HepG2 (cell line): ENCODE measurements around the gene BCAN. TPM values are rescaled to one million over a fixed set of nuclear protein-coding genes. Genes with fewer than 3 reads are reported as not detected.
A peak's percentile ranks its signal among the peaks of the same experiment; 100 is the strongest.

Source experiments
- FOXA1 ChIP-seq, 2 experiments: fragments of 450-650 bp in 1 of 2; sonication (generic) in 1 of 2; formaldehyde crosslinking in 1 of 2; IDR thresholded peaks; 2 replicates each; pipeline versions ENCODE4 v1.4.0 to v1.6.1; 2016 to 2020; ENCODE audit warnings: missing genetic modification reagents in 1 of 2
- HDAC2 ChIP-seq: sonication (generic); formaldehyde crosslinking; IDR thresholded peaks from 2 replicates; pipeline ENCODE4 v1.4.0; 2020; ENCODE audit warnings: missing genetic modification reagents
- HDAC6 ChIP-seq: fragments of 200-600 bp; sonication (generic); IDR thresholded peaks from 2 replicates; pipeline ENCODE4 v1.7.0; 2017; ENCODE audit warnings: mild to moderate bottlenecking, antibody characterized with exemption, low read length, low read depth
- KAT8 ChIP-seq: IDR thresholded peaks from 2 replicates; pipeline ENCODE4 v1.6.1; 2016; ENCODE audit warnings: missing genetic modification reagents, missing compliant biosample characterization
- NR2C2 ChIP-seq: sonication (generic); formaldehyde crosslinking; IDR thresholded peaks from 2 replicates; pipeline ENCODE4 v1.4.0; 2020; ENCODE audit warnings: missing genetic modification reagents, mild to moderate bottlenecking, moderate library complexity, borderline replicate concordance
- PPARG ChIP-seq: conservative IDR thresholded peaks from 2 replicates; pipeline ENCODE4 v1.6.1; 2016; ENCODE audit warnings: missing biosample characterization, missing genetic modification reagents
- RARA ChIP-seq: IDR thresholded peaks from 2 replicates; pipeline ENCODE4 v1.6.1; 2016; ENCODE audit warnings: missing genetic modification reagents, missing compliant biosample characterization
- THAP11 ChIP-seq: IDR thresholded peaks from 2 replicates; pipeline ENCODE4 v1.6.1; 2016; ENCODE audit warnings: missing biosample characterization, missing genetic modification reagents
- ZFYVE20 ChIP-seq: sonication (generic); formaldehyde crosslinking; IDR thresholded peaks from 2 replicates; pipeline ENCODE4 v1.8.0; 2023; ENCODE audit warnings: low read depth, mild to moderate bottlenecking, moderate library complexity, missing genetic modification reagents, borderline replicate concordance
- ZNF12 ChIP-seq: sonication (generic); formaldehyde crosslinking; IDR thresholded peaks from 2 replicates; pipeline ENCODE4 v1.5.0; 2020; ENCODE audit warnings: missing genetic modification reagents
- ZNF121 ChIP-seq: sonication (generic); formaldehyde crosslinking; IDR thresholded peaks from 2 replicates; pipeline ENCODE4 v1.5.0; 2020; ENCODE audit warnings: mild to moderate bottlenecking, missing genetic modification reagents
- ZNF124 ChIP-seq: sonication (generic); formaldehyde crosslinking; IDR thresholded peaks from 2 replicates; pipeline ENCODE4 v1.4.0; 2020; ENCODE audit warnings: missing genetic modification reagents
- ZNF878 ChIP-seq: sonication (generic); formaldehyde crosslinking; IDR thresholded peaks from 2 replicates; pipeline ENCODE4 v1.8.1; 2023; ENCODE audit warnings: mild to moderate bottlenecking, missing genetic modification reagents, moderate library complexity
- polyA plus RNA-seq, 8 experiments: library from polyadenylated mRNA; depleted of rRNA in 3 of 8; stranded (reverse) in 7 of 8; unstranded in 1 of 8; fragments of >200 nt; fragmentation: Illumina TruSeq in 4 of 8; extraction: Trizol in 4 of 8; gene quantifications; 2 replicates each; pipeline versions ENCODE4 v1.2.1 to v1.2.3, GENCODE V29; 2011 to 2016; ENCODE audit warnings: low read depth in 4 of 8, missing spikeins in 1 of 8, mixed read lengths in 1 of 8; ENCODE audit not compliant: insufficient read depth in 1 of 8
- total RNA-seq, 5 experiments: library from RNA; depleted of rRNA; stranded (reverse); fragments of >200 nt; fragmentation: Illumina TruSeq; extraction: Trizol; gene quantifications; 2 replicates each; pipeline ENCODE4 v1.2.3, GENCODE V29; 2016; ENCODE audit warnings: low read depth in 1 of 5
- TF ChIP-seq, protein P1 (sequence below): sonication (generic); formaldehyde crosslinking; IDR thresholded peaks from 2 replicates; pipeline ENCODE4 v1.5.1; 2020; ENCODE audit warnings: missing genetic modification reagents, mild to moderate bottlenecking, borderline replicate concordance
- TF ChIP-seq, protein P2 (sequence below): sonication (generic); formaldehyde crosslinking; IDR thresholded peaks from 2 replicates; pipeline ENCODE4 v1.8.1; 2023; ENCODE audit warnings: mild to moderate bottlenecking, missing genetic modification reagents, borderline replicate concordance
- TF ChIP-seq, protein P3 (sequence below): sonication (generic); formaldehyde crosslinking; IDR thresholded peaks from 2 replicates; pipeline ENCODE4 v1.5.1; 2020; ENCODE audit warnings: missing genetic modification reagents, mild to moderate bottlenecking, borderline replicate concordance
- TF ChIP-seq, protein P4 (sequence below): sonication (generic); formaldehyde crosslinking; IDR thresholded peaks from 2 replicates; pipeline ENCODE4 v1.8.0; 2022; ENCODE audit warnings: mild to moderate bottlenecking, missing genetic modification reagents; ENCODE audit not compliant: insufficient replicate concordance
- TF ChIP-seq, protein P5 (sequence below): sonication (generic); formaldehyde crosslinking; IDR thresholded peaks from 2 replicates; pipeline ENCODE4 v1.5.1; 2020; ENCODE audit warnings: mild to moderate bottlenecking, missing genetic modification reagents, moderate library complexity
- TF ChIP-seq, protein P6 (sequence below): sonication (generic); formaldehyde crosslinking; IDR thresholded peaks from 2 replicates; pipeline ENCODE4 v1.9.0; 2021; ENCODE audit warnings: missing genetic modification reagents, mild to moderate bottlenecking, borderline replicate concordance

BCAN gene
- total and polyA plus RNA-seq, 2 of the 13 experiments (the other 11 are each of a cell fraction or from before 2014, with no cell fraction given): not detected

DNA sequence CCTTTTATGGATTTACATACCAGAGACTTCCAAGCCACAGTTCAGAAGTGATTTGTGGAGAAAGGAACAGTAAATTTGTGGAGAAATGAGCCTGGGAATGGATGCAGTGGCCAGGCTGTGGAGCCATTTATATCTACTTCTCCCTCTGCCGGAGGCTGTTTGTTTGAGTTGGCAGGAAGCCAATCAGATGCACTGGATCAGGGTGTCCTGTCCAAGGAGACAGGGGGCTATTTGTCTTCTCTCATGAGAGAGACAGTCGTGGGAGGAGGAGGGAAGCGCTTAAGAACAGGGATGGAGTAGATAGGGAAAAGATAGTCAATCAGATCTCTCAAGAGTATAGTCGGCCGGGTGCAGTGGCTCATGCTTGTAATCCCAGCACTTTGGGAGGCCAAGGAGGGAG is 25.5 kb upstream of the BCAN start (continued):
- TF ChIP-seq, protein P1, sequence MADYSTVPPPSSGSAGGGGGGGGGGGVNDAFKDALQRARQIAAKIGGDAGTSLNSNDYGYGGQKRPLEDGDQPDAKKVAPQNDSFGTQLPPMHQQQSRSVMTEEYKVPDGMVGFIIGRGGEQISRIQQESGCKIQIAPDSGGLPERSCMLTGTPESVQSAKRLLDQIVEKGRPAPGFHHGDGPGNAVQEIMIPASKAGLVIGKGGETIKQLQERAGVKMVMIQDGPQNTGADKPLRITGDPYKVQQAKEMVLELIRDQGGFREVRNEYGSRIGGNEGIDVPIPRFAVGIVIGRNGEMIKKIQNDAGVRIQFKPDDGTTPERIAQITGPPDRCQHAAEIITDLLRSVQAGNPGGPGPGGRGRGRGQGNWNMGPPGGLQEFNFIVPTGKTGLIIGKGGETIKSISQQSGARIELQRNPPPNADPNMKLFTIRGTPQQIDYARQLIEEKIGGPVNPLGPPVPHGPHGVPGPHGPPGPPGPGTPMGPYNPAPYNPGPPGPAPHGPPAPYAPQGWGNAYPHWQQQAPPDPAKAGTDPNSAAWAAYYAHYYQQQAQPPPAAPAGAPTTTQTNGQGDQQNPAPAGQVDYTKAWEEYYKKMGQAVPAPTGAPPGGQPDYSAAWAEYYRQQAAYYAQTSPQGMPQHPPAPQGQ (CRISPR knock-in tag): no peak
- no peak for TF ChIP-seq RARA
- TF ChIP-seq, protein P2, sequence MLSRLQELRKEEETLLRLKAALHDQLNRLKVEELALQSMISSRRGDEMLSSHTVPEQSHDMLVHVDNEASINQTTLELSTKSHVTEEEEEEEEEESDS (CRISPR knock-in tag): no peak
- no peak for TF ChIP-seq ZNF124 (CRISPR knock-in tag)
- TF ChIP-seq ZNF878: no peak
- TF ChIP-seq HDAC6: no peak
- TF ChIP-seq PPARG: no peak
- TF ChIP-seq, protein P3, sequence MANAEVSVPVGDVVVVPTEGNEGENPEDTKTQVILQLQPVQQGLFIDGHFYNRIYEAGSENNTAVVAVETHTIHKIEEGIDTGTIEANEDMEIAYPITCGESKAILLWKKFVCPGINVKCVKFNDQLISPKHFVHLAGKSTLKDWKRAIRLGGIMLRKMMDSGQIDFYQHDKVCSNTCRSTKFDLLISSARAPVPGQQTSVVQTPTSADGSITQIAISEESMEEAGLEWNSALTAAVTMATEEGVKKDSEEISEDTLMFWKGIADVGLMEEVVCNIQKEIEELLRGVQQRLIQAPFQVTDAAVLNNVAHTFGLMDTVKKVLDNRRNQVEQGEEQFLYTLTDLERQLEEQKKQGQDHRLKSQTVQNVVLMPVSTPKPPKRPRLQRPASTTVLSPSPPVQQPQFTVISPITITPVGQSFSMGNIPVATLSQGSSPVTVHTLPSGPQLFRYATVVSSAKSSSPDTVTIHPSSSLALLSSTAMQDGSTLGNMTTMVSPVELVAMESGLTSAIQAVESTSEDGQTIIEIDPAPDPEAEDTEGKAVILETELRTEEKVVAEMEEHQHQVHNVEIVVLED (CRISPR knock-in tag): no peak
- TF ChIP-seq, protein P4, sequence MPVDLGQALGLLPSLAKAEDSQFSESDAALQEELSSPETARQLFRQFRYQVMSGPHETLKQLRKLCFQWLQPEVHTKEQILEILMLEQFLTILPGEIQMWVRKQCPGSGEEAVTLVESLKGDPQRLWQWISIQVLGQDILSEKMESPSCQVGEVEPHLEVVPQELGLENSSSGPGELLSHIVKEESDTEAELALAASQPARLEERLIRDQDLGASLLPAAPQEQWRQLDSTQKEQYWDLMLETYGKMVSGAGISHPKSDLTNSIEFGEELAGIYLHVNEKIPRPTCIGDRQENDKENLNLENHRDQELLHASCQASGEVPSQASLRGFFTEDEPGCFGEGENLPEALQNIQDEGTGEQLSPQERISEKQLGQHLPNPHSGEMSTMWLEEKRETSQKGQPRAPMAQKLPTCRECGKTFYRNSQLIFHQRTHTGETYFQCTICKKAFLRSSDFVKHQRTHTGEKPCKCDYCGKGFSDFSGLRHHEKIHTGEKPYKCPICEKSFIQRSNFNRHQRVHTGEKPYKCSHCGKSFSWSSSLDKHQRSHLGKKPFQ (CRISPR knock-in tag): no peak
- no peak for TF ChIP-seq ZFYVE20
- no peak for TF ChIP-seq THAP11
- TF ChIP-seq KAT8: no peak
- no peak for TF ChIP-seq ZNF121 (CRISPR knock-in tag)
- TF ChIP-seq, protein P5, sequence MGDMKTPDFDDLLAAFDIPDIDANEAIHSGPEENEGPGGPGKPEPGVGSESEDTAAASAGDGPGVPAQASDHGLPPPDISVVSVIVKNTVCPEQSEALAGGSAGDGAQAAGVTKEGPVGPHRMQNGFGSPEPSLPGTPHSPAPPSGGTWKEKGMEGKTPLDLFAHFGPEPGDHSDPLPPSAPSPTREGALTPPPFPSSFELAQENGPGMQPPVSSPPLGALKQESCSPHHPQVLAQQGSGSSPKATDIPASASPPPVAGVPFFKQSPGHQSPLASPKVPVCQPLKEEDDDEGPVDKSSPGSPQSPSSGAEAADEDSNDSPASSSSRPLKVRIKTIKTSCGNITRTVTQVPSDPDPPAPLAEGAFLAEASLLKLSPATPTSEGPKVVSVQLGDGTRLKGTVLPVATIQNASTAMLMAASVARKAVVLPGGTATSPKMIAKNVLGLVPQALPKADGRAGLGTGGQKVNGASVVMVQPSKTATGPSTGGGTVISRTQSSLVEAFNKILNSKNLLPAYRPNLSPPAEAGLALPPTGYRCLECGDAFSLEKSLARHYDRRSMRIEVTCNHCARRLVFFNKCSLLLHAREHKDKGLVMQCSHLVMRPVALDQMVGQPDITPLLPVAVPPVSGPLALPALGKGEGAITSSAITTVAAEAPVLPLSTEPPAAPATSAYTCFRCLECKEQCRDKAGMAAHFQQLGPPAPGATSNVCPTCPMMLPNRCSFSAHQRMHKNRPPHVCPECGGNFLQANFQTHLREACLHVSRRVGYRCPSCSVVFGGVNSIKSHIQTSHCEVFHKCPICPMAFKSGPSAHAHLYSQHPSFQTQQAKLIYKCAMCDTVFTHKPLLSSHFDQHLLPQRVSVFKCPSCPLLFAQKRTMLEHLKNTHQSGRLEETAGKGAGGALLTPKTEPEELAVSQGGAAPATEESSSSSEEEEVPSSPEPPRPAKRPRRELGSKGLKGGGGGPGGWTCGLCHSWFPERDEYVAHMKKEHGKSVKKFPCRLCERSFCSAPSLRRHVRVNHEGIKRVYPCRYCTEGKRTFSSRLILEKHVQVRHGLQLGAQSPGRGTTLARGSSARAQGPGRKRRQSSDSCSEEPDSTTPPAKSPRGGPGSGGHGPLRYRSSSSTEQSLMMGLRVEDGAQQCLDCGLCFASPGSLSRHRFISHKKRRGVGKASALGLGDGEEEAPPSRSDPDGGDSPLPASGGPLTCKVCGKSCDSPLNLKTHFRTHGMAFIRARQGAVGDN (CRISPR knock-in tag): no peak
- no peak for TF ChIP-seq HDAC2 (CRISPR knock-in tag)
- TF ChIP-seq, protein P6, sequence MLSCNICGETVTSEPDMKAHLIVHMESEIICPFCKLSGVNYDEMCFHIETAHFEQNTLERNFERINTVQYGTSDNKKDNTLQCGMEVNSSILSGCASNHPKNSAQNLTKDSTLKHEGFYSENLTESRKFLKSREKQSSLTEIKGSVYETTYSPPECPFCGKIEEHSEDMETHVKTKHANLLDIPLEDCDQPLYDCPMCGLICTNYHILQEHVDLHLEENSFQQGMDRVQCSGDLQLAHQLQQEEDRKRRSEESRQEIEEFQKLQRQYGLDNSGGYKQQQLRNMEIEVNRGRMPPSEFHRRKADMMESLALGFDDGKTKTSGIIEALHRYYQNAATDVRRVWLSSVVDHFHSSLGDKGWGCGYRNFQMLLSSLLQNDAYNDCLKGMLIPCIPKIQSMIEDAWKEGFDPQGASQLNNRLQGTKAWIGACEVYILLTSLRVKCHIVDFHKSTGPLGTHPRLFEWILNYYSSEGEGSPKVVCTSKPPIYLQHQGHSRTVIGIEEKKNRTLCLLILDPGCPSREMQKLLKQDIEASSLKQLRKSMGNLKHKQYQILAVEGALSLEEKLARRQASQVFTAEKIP (CRISPR knock-in tag): no peak
- no peak for TF ChIP-seq FOXA1 (IDR thresholded peaks at IDR 0.05)
- TF ChIP-seq FOXA1 (CRISPR knock-in tag; IDR thresholded peaks at IDR 0.05): peak; percentile 64; the same call in 1 of the 2 replicates
- peak; percentile 77; the same call in 1 of the 2 replicates for TF ChIP-seq ZNF12
- no peak for TF ChIP-seq NR2C2
